SU-DHL-6 (cell line): ENCODE results near the gene WBP4.

Experiments used
- EZH2phosphoT487 ChIP-seq: fragments of 200-600 bp; sonication (generic), shearing (Covaris generic); conservative IDR thresholded peaks from 2 replicates; pipeline ENCODE4 v1.6.1; 2018; ENCODE audit warnings: mild to moderate bottlenecking, antibody characterized with exemption, low read length, moderate library complexity, mixed read lengths
- TF ChIP-seq, protein P1 (sequence below): fragments of 200-600 bp; sonication (generic); IDR thresholded peaks from one replicate; pipeline ENCODE4 v1.5.1; 2017; ENCODE audit warnings: antibody characterized with exemption, mild to moderate bottlenecking, low read length, moderate library complexity; ENCODE audit not compliant: insufficient read depth, poor library complexity, severe bottlenecking

DNA sequence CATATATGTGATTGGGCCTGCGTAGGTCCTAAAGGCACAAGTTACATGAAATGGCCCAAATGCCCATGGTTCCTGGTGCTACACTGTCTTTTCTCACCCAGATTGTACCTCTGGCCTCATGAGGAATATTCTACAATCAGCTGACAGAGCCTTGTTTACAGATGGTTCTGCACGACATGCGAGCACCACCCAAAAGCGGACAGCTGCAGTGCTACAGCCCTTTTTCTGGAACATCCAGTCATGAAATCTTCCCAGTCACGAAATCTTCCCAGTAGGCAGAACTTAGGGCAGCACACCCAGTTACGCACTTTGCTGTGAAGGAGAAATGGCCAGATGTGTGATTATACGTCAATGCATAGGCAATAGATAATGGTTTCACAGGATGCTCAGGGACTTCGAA, 34.5 kb upstream of the WBP4 start:
- TF ChIP-seq, protein P1, sequence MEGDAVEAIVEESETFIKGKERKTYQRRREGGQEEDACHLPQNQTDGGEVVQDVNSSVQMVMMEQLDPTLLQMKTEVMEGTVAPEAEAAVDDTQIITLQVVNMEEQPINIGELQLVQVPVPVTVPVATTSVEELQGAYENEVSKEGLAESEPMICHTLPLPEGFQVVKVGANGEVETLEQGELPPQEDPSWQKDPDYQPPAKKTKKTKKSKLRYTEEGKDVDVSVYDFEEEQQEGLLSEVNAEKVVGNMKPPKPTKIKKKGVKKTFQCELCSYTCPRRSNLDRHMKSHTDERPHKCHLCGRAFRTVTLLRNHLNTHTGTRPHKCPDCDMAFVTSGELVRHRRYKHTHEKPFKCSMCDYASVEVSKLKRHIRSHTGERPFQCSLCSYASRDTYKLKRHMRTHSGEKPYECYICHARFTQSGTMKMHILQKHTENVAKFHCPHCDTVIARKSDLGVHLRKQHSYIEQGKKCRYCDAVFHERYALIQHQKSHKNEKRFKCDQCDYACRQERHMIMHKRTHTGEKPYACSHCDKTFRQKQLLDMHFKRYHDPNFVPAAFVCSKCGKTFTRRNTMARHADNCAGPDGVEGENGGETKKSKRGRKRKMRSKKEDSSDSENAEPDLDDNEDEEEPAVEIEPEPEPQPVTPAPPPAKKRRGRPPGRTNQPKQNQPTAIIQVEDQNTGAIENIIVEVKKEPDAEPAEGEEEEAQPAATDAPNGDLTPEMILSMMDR = no peak
- TF ChIP-seq EZH2phosphoT487 = no peak
